NCI-H2196 treated with DMSO at 0.1 percent for 48 hours (cell line): ENCODE data around the gene NCAM2.
"Not testable (repeated sequence)": the region's sequence is repeated elsewhere in the genome, so short reads cannot be mapped to it uniquely, and the experiment has no call there.

Experiments
- DNase-seq: peaks from one replicate; lab custom pipeline; 2025; ENCODE audit not compliant: unreplicated experiment; lab: John Stamatoyannopoulos, UW

NCAM2 gene

GRCh38 chr21:21291883-21292569, 293.8 kb downstream of the NCAM2 start:
- no peak for DNase-seq

GRCh38 chr21:21295303-21295702, 297.1 kb downstream of the NCAM2 start:
- DNase-seq = no peak

GRCh38 chr21:21297211-21297610, 299.0 kb downstream of the NCAM2 start:
- no peak for DNase-seq

- DNase-seq = no peak
Observed at GRCh38 chr21:21301013-21301412, 302.8 kb downstream of the NCAM2 start.

GRCh38 chr21:21309510-21309909, 311.3 kb downstream of the NCAM2 start:
- no peak for DNase-seq

- DNase-seq = no peak
Observed at GRCh38 chr21:21324297-21324696, 326.1 kb downstream of the NCAM2 start.

GRCh38 chr21:21332492-21332891, 334.3 kb downstream of the NCAM2 start:
- DNase-seq = no peak

GRCh38 chr21:21341041-21341440, 342.8 kb downstream of the NCAM2 start:
- DNase-seq = no peak

GRCh38 chr21:21345296-21345695, 347.1 kb downstream of the NCAM2 start:
- no peak for DNase-seq

- DNase-seq = no peak
Observed at GRCh38 chr21:21345872-21346271, 347.7 kb downstream of the NCAM2 start.

GRCh38 chr21:21366277-21366676, 368.1 kb downstream of the NCAM2 start:
- DNase-seq = no peak

GRCh38 chr21:21367583-21367982, 369.4 kb downstream of the NCAM2 start:
- no peak for DNase-seq

- DNase-seq = no peak
Observed at GRCh38 chr21:21373969-21374368, 375.8 kb downstream of the NCAM2 start.

- no peak for DNase-seq
Observed at GRCh38 chr21:21383126-21383525, 384.9 kb downstream of the NCAM2 start.

- no peak for DNase-seq
Observed at GRCh38 chr21:21384977-21385376, 386.8 kb downstream of the NCAM2 start.

GRCh38 chr21:21385404-21385803, 387.2 kb downstream of the NCAM2 start:
- no peak for DNase-seq

GRCh38 chr21:21387916-21388315, 389.7 kb downstream of the NCAM2 start:
- no peak for DNase-seq

GRCh38 chr21:21394064-21394463, 395.9 kb downstream of the NCAM2 start:
- DNase-seq = no peak

GRCh38 chr21:21396424-21396823, 398.2 kb downstream of the NCAM2 start:
- DNase-seq = no peak

GRCh38 chr21:21397464-21397863, 399.3 kb downstream of the NCAM2 start:
- DNase-seq = no peak

GRCh38 chr21:21401444-21401843, 403.2 kb downstream of the NCAM2 start:
- no peak for DNase-seq

- DNase-seq = not testable (repeated sequence)
Observed at GRCh38 chr21:21402187-21402586, 404.0 kb downstream of the NCAM2 start.

GRCh38 chr21:21404261-21404660, 406.1 kb downstream of the NCAM2 start:
- DNase-seq = not testable (repeated sequence)
